ENCODE measurements around the gene FHL5. TPM values are rescaled to one million over a fixed set of nuclear protein-coding genes. Genes with fewer than 3 reads are reported as not detected.

The FHL5 gene
- total RNA-seq, 4 donors from 2014 or later = 2.1 to 10.7 (median 3.7) TPM

GRCh38 chr6:96651816-96652215 lies 88.9 kb downstream of the FHL5 start:
- no peak for TF ChIP-seq POLR2A (IDR thresholded peaks at IDR 0.05)
- no peak for TF ChIP-seq CTCF (IDR thresholded peaks at IDR 0.05)

GRCh38 chr6:96652552-96652951 lies 89.6 kb downstream of the FHL5 start:
- Histone ChIP-seq H3K27me3 (no peaks in the 10 kb centered on the region), H3K36me3 (no peaks in the 10 kb centered on the region), H3K4me1 (no peaks in the 10 kb centered on the region), H3K27ac (no peak overlapping the region), H3K4me3 (no peak overlapping the region), H3K9me3 (no peaks in the 10 kb centered on the region)
- no peak for DNase-seq
- no peak for TF ChIP-seq POLR2A (IDR thresholded peaks at IDR 0.05)
- no peak for TF ChIP-seq CTCF (IDR thresholded peaks at IDR 0.05)

More at GRCh38 chr6:96651816-96652215, 88.9 kb downstream of the FHL5 start:
- Histone ChIP-seq H3K9me3 (no peaks in the 10 kb centered on the region), H3K4me1 (no peaks in the 10 kb centered on the region), H3K27me3 (no peaks in the 10 kb centered on the region), H3K27ac (no peak overlapping the region), H3K4me3 (no peak overlapping the region), H3K36me3 (no peaks in the 10 kb centered on the region)
- DNase-seq = no peak

- TF ChIP-seq POLR2A (IDR thresholded peaks at IDR 0.05) (no peak), CTCF (IDR thresholded peaks at IDR 0.05) (no peak)
- no peak for DNase-seq
- H3K27ac ChIP-seq = no peak overlapping the region
- no peaks in the 10 kb centered on the region for H3K27me3 ChIP-seq
- H3K4me3 ChIP-seq = no peak overlapping the region
- H3K36me3 ChIP-seq = no peaks in the 10 kb centered on the region
- H3K9me3 ChIP-seq = no peaks in the 10 kb centered on the region
- no peaks in the 10 kb centered on the region for H3K4me1 ChIP-seq
Measured at GRCh38 chr6:96653181-96653580, 90.3 kb downstream of the FHL5 start.

- DNase-seq = no peak
- Histone ChIP-seq H3K9me3 (no peaks in the 10 kb centered on the region), H3K36me3 (no peaks in the 10 kb centered on the region), H3K4me3 (no peak overlapping the region), H3K27me3 (no peaks in the 10 kb centered on the region), H3K4me1 (no peaks in the 10 kb centered on the region), H3K27ac (no peak overlapping the region)
- TF ChIP-seq POLR2A (IDR thresholded peaks at IDR 0.05) = no peak
- TF ChIP-seq CTCF (IDR thresholded peaks at IDR 0.05) = no peak
Measured at GRCh38 chr6:96656567-96656966, 93.6 kb downstream of the FHL5 start.

GRCh38 chr6:96657344-96657743 lies 94.4 kb downstream of the FHL5 start:
- Histone ChIP-seq H3K27ac (no peak overlapping the region), H3K27me3 (no peaks in the 10 kb centered on the region), H3K9me3 (no peaks in the 10 kb centered on the region), H3K36me3 (no peaks in the 10 kb centered on the region), H3K4me3 (no peak overlapping the region), H3K4me1 (no peaks in the 10 kb centered on the region)
- TF ChIP-seq CTCF (IDR thresholded peaks at IDR 0.05) = no peak
- TF ChIP-seq POLR2A (IDR thresholded peaks at IDR 0.05) = no peak
- DNase-seq = no peak

Measured in Peyer's patch (tissue), 4 donors.